IPS-NIHi7 (cell line): Measurements from ENCODE around the gene ACTL6A.

ENCODE experiments used
- DNase-seq: peaks from one replicate; pipeline ENCODE4 v3.0.0; 2012; ENCODE audit warnings: mixed read lengths; ENCODE audit errors: extremely low spot score

Gene ACTL6A

DNA sequence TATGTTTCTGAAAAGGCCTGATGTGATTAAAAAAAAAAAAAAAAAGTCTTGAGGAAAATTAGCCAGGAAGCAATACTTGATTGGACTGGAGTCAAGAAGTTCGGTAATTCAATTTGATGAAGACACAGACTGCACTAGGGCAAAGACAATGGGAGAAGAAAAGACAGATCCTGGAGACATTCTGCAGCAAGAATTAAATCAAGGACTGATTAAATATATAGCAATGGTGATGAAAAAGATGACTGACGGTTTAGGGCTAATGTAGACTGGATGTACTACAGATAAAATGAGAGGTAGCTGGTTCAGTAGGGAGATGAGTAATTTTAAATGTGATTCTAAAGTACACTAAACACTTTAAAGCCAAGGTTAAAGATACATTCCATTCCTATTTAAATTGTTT lies 27.9 kb downstream of the ACTL6A start:
- DNase-seq: no peak

GRCh38 chr3:179591313-179591712 lies 28.6 kb downstream of the ACTL6A start:
- no peak for DNase-seq

DNA sequence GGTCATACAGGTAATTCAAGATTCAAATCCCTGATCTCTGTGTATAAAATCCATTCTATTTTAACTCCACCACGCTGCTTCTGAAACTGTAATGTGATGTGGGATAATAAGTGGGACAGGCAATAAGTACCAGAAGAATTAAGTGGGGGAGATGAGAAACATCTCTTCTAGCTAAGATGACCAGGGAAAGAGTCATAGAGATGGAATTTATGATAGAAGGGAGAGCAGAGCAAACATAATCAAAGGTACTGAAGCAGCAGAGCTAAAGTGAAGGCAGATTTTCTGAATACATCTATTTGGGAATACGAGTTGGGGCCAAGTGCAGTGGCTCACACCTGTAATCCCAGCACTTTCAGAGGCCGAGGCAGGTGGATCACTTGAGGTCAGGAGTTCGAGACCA lies 36.8 kb downstream of the ACTL6A start:
- DNase-seq: no peak

GRCh38 chr3:179603321-179603720 lies 40.6 kb downstream of the ACTL6A start:
- DNase-seq: no peak

GRCh38 chr3:179603831-179604230 lies 41.1 kb downstream of the ACTL6A start:
- no peak for DNase-seq

- peak; percentile 98 for DNase-seq
These were observed 41.8 kb downstream of the ACTL6A start, which contains the start of the genes MRPL47 and NDUFB5 for GRCh38 chr3:179604321-179605078. MRPL47 (minus strand) TSS chr3:179604638; CDS start chr3:179604624, 14 bp downstream. NDUFB5 (plus strand) TSS chr3:179604794; CDS start chr3:179604816, 22 bp downstream.

DNA sequence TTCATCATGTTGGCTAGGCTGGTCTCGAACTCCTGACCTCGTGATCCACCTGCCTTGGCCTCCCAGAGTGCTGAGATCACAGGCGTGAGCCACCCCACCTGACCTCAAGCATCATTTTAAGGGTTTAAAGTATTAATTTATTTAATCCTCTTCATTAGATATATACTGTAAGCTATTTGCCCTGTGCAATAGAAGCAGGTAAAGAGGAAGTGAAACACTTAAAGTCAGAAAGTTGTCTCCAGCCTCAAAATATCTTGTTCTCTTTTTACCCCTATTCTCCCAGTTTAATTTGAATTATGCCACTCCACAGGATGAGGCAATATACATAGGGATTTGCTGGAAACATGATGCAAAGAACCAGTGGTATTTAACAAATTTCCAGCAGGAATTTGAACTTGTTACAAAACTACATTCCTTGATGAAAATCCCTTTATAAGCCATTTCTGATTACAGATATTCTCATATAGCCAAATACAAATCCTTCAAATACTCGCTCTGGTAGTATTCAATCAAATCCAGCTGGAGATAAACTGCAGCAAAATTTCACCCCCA lies 43.9 kb downstream of the ACTL6A start:
- DNase-seq: no peak

DNA sequence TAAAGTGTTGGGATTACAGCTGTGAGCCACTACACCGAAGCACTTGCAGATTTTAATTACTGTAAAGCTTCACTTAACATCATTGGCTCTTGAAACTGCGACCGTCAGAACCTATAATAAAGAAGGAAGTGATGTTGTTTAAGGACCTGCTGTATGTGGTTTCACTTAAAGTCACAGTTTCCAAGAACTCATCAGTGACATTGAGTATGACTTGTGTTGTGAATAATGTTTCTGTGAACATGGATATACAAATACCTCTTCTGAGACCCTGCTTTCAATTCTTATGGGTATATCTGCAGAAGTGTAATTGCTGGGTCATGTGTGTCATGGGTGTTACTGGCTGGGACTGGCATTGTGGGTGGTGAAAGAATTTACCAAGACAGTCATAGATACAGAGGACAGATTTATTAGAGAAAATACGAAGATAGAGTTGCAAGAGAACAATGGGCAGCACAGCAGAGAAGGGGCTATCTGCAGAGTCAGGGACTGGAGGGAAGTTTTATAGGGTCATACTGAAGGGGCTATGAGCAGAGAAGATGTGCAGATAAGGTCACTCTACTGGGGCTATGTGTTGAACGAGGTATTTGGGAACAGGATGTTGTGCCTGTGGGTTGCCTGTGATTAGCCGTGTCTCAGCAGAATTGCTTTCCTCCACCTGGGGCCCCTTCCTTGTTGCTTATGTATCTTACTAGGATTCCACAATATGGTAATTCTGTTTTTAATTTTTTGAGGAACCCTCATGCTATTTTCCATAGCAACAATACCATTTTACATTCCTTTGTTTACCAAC lies 46.4 kb downstream of the ACTL6A start:
- DNase-seq: no peak

GRCh38 chr3:179610066-179610465 lies 47.3 kb downstream of the ACTL6A start:
- no peak for DNase-seq

GRCh38 chr3:179613807-179614206 lies 51.1 kb downstream of the ACTL6A start:
- no peak for DNase-seq

GRCh38 chr3:179615458-179616173 lies 52.9 kb downstream of the ACTL6A start:
- no peak for DNase-seq

DNA sequence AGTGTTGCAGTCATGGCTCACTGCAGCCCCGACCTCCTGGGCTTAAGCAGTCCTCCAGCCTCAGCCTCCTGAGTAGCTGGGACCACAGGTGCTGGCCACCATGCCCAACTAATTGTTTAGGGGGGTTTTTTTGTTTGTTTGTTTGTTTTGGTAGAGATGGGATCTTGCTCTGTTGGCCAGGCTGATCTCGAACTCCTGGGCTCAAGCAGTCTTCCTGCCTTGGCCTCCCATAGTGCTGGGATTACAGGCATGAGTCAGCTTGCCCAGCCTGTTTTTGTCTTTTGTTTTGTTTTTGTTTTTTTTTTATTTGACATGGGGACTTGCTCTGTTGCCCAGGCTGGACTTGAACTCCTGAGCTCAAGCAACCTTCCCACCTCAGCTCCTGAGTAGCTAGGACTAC lies 59.3 kb downstream of the ACTL6A start:
- DNase-seq: no peak

DNA sequence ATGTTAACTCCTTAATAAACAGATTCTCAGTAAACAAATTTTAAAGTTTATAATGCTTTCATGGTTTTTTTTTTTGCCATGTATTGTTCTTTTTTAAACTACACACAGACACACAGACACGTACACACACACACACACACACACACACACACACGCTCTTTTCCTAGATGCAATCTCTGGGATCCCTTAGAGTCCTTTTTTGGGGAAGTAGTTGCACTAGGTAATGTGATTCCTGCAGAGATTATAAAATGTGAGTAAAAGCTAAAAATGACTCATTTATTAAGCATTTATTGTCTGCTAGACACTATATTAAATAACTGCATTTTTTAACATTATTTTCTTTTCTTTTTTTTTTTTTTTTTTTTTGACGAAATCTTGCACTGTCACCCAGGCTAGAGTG lies 61.7 kb downstream of the ACTL6A start:
- no peak for DNase-seq

DNA sequence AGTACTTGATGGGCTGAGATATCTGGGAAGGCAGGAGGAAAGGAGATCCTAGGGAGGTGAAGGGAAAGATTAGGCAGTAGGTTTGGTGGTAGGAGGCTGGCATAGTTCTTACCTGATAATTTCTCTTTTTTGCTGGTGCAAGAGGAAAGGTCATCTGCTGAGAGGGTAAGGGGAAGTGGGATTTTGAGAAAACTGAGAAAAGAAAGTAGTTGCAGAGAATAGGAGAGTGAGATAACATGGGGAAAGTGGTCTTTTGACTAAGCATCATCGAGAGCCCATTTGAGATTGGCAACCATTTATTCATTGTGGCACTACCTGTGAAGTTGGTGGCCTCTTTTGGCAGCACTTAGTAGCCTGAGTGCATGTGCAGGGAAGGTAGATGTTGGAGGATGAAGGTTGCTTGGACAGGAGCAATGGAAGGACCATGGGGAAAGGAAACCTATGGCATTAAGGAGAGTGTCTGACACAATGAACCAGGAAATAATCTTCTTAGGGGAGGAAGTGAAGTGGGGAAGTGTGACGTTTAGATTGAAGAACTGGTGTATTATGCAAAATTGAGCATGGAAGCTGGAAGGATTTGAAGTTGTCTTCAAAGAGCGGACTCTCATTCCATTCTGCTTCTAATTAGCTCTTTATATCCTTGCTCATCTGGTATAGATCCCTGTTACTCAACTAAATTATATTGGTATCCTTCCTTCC lies 68.2 kb downstream of the ACTL6A start:
- DNase-seq: no peak
